Right lobe of liver (tissue), 4 donors: Measurements from ENCODE around the gene APOBEC4.

ENCODE experiments used
- CTCF ChIP-seq, 4 donors: fragments of 200-600 bp in 3 of 4; fragments of 450-650 bp in 1 of 4; IDR thresholded peaks; one replicate each; pipeline versions ENCODE4 v1.5.1 to v1.8.0; 2016 to 2022; ENCODE audit warnings: antibody characterized with exemption in 4 of 4, mild to moderate bottlenecking in 2 of 4
- POLR2A ChIP-seq: fragments of 450-650 bp; IDR thresholded peaks from one replicate; pipeline ENCODE4 v1.6.1; 2017; ENCODE audit warnings: antibody characterized with exemption, mild to moderate bottlenecking
- donor health status: DM: no; HTN: no; CAD: no.
- donor health status: DM: no; HTN: no; CAD: no.
- donor health status: DM: no; HTN: yes; CAD: no.

DNA sequence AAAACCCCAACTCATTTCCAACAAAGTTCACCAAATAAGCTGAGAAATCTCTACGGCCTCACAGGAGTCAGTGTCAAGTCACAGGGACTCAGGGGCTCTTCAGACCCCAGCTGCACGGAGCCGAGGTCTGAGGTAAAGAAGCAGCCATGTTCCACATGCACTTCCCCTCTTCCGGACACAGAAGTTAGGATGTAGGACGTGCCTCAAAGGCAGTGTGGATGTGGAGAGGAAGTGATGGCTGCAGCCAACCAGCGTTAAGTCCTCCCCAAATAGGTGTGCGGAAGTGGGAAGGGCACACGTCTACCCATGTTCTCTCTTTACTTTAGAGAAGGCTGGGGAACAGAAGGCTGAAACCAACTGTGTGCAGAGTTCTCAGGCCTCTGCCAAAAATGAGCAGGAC is 48.3 kb downstream of the APOBEC4 start:
- no peak for TF ChIP-seq POLR2A
- no peak for TF ChIP-seq CTCF (IDR thresholded peaks at IDR 0.05)
